Ovary (tissue), 9 donors: ENCODE data around the gene STARD7. TPM values are rescaled to one million over a fixed set of nuclear protein-coding genes. Genes with fewer than 3 reads are reported as not detected.

Experiments used
- DNase-seq, 5 donors: peaks; one replicate each; pipeline ENCODE4 v3.0.0-alpha.2; 2019 to 2020
- H3K27ac ChIP-seq, 2 donors: fragments of 200-600 bp; one replicate each; pipeline versions ENCODE4 v1.5.1 to v1.8.0; 2019 to 2022
- H3K27me3 ChIP-seq: fragments of 200-600 bp; one replicate; pipeline ENCODE4 v1.8.0; 2022
- H3K36me3 ChIP-seq: fragments of 200-600 bp; sonication (generic); one replicate; pipeline ENCODE4 v1.5.1; 2019
- H3K4me1 ChIP-seq: one replicate; pipeline ENCODE4 v1.8.1; 2013; ENCODE audit warnings: mild to moderate bottlenecking, moderate library complexity; ENCODE audit not compliant: insufficient read depth
- H3K4me3 ChIP-seq: fragments of 200-600 bp; sonication (generic); one replicate; pipeline ENCODE4 v1.5.1; 2017
- H3K9me3 ChIP-seq, 2 donors: fragments of 200-600 bp in 1 of 2; sonication (generic) in 1 of 2; one replicate each; pipeline versions ENCODE4 v1.5.1 to v1.8.1; 2013 to 2019; ENCODE audit warnings: mild to moderate bottlenecking in 1 of 2, moderate library complexity in 1 of 2
- EP300 ChIP-seq: sonication (generic); formaldehyde crosslinking; IDR thresholded peaks from one replicate; pipeline ENCODE4 v1.6.1; 2017; ENCODE audit warnings: antibody characterized with exemption
- POLR2A ChIP-seq: fragments of 450-650 bp; IDR thresholded peaks from one replicate; pipeline ENCODE4 v1.6.1; 2017; ENCODE audit warnings: antibody characterized with exemption, mild to moderate bottlenecking, moderate library complexity
- whole genome bisulfite sequencing, 3 donors: extraction: QIAGEN DNeasy Blood & Tissue Kit in 1 of 3; methylation state at CpG; one replicate each; pipeline versions ENCODE4 v1.1.5 to v1.1.7; 2013 to 2017; 5-methylcytosine and 5-hydroxymethylcytosine counted together
- intact Hi-C, 4 donors: fragments of 100-400 bp; cut with DNase I; formaldehyde crosslinking; loops; one replicate each; pipeline versions ENCODE4 v1.11.0 to v1.15.1; 2022 to 2023
- polyA plus RNA-seq, 2 donors: library from polyadenylated mRNA; stranded (reverse); fragments of 200-250 nt in 1 of 2; fragments of 350-450 nt in 1 of 2; fragmentation: Illumina TruSeq in 1 of 2; extraction: RNeasy Lipid Tissue Mini Kit (QIAGEN cat#74804) in 1 of 2; gene quantifications; one replicate each; pipeline ENCODE4 v1.2.3, GENCODE V29; 2013 to 2014
- total RNA-seq, 7 donors: library from RNA; depleted of rRNA in 2 of 7; stranded (reverse); fragments of >200 nt in 2 of 7; fragmentation: NEBNext Ultra II Directional in 3 of 7; extraction: Animal tissue kit (Norgen Biotek cat#: 25700) in 3 of 7; gene quantifications; one replicate each; pipeline versions ENCODE4 v1.1.0 to v1.2.4, GENCODE V29; 2016 to 2023
- TF ChIP-seq, protein P1 (sequence below), 3 donors: fragments of 450-650 bp in 2 of 3; fragments of 200-600 bp in 1 of 3; IDR thresholded peaks; one replicate each; pipeline versions ENCODE4 v1.5.1 to v1.8.0; 2016 to 2022; ENCODE audit warnings: antibody characterized with exemption in 3 of 3, mild to moderate bottlenecking in 1 of 3
- donor health status: DM: no; HTN: no; CAD: no; lungs with moderate emphysema.
- donor health status: DM: no; HTN: no; CAD: no.
- donor health status: Bipolar disorder and iron deficiency.
- donor health status: DM: yes; HTN: yes; CAD: no.
- donor health status: DM: no; HTN: no; CAD: no.
- donor health status: DM: yes; HTN: yes; CAD: no.

Gene STARD7
- total and polyA plus RNA-seq, 9 donors, result 32.7 to 90.9 (median 73.8) TPM

DNA sequence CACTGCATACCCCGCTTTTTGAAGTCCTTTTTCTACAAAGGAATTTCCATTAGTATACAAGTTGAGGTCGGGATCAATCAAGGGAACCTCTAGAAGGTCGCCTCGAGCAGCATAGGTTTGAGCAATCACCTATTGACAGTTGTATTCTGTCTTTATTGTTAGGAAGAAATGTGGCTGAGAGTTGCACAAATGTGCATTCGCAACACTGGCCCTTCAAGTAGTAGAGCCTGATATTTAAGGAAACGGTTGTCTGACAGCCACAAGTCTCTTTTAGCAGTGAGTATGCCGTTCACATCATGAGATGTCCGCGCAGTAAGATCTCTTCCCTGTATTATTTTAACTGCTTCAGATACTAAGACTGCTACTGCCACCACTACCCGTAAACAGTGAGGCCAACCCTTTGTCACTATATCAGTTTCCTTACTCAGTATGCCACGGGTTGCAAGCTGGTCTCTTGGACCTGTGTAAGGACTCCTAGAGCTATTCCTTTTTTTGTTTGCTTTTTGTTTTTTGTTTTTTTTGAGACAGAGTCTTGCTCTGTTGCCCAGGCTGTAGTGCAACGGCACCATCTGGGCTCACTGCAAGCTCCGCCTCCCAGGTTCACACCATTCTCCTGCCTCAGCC, 10.0 kb upstream of the STARD7 start:
- TF ChIP-seq, protein P1, sequence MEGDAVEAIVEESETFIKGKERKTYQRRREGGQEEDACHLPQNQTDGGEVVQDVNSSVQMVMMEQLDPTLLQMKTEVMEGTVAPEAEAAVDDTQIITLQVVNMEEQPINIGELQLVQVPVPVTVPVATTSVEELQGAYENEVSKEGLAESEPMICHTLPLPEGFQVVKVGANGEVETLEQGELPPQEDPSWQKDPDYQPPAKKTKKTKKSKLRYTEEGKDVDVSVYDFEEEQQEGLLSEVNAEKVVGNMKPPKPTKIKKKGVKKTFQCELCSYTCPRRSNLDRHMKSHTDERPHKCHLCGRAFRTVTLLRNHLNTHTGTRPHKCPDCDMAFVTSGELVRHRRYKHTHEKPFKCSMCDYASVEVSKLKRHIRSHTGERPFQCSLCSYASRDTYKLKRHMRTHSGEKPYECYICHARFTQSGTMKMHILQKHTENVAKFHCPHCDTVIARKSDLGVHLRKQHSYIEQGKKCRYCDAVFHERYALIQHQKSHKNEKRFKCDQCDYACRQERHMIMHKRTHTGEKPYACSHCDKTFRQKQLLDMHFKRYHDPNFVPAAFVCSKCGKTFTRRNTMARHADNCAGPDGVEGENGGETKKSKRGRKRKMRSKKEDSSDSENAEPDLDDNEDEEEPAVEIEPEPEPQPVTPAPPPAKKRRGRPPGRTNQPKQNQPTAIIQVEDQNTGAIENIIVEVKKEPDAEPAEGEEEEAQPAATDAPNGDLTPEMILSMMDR (IDR thresholded peaks at IDR 0.05), result no peak
- no peak for TF ChIP-seq POLR2A
- TF ChIP-seq EP300, result no peak
- no peaks in the 10 kb centered on the region for H3K27me3 ChIP-seq
- intact Hi-C loops, result no loop called here

DNA sequence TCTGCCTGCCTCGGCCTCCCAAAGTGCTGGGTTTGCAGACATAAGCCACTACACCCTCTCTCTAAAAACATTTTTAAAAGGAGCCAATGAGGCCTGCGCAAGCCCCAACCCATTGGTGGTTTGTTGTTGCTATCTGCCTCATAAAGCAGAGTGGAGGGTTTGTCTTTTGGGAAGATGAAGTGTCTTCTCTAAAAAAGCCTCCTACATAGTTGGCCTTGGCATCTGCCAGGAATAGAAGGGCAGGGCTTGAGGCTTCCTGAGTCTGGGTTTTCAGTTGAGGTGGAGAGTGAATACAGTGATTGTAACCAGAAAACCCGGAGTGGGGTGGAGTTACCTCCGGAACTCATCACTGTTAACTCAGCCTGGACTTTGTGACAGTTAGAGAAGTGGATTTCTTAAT, 5.9 kb upstream of the STARD7 start:
- TF ChIP-seq, protein P1 (IDR thresholded peaks at IDR 0.05), result no peak
- TF ChIP-seq POLR2A (no peak), EP300 (no peak)
- 88 to 89% (median 88%) methylated on average over 4 of the region's 4 CpGs for WGBS, 3 donors
- intact Hi-C loops, result no loop called here

More for the DNA sequence above, 10.0 kb upstream of the STARD7 start:
- H3K4me1 ChIP-seq, result no peaks in the 10 kb centered on the region
- DNase-seq, result no peak
- WGBS, 3 donors, result 90 to 97% (median 95%) methylated on average over 13 of the region's 13 CpGs
- no peak overlapping the region for H3K4me3 ChIP-seq
- H3K36me3 ChIP-seq, result no peaks in the 10 kb centered on the region
- no peak overlapping the region for H3K27ac ChIP-seq
- H3K9me3 ChIP-seq, result no peaks in the 10 kb centered on the region

DNA sequence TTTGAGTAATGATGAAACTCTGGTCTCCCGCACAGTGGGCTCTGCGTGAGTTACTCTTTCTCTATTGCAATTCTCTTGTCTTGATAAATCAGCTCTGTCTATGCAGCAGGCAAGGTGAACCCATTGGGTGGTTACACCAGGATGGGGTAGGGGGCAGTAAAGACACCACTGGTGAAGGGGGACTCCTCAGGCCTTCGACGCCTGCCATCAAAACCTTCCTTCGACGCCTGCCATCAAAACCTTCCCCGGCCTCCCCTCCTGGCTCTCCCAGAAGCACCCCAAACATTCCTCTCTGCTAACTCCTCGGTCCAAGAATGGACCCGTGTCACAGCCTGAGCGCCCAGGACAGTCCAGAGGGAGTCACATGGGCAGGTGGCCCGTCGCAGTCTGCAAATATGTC, 4.8 kb upstream of the STARD7 start:
- Histone ChIP-seq H3K4me1 (peaks cover 4% of the 10 kb centered on the region), H3K4me3 (no peak overlapping the region), H3K27me3 (no peaks in the 10 kb centered on the region), H3K9me3 (no peaks in the 10 kb centered on the region), H3K27ac (no peak overlapping the region), H3K36me3 (no peaks in the 10 kb centered on the region)
- TF ChIP-seq EP300 (no peak), POLR2A (no peak)
- TF ChIP-seq, protein P1 (IDR thresholded peaks at IDR 0.05), result no peak
- intact Hi-C loops, result no loop called here
- WGBS, 3 donors, result 92 to 96% (median 95%) methylated on average over 12 of the region's 12 CpGs
- DNase-seq, result no peak

More for the DNA sequence above, 5.9 kb upstream of the STARD7 start:
- Histone ChIP-seq H3K9me3 (no peaks in the 10 kb centered on the region), H3K36me3 (no peaks in the 10 kb centered on the region), H3K27me3 (no peaks in the 10 kb centered on the region), H3K4me1 (peaks cover under 1% of the 10 kb centered on the region), H3K4me3 (no peak overlapping the region), H3K27ac (no peak overlapping the region)
- DNase-seq, result no peak

DNA sequence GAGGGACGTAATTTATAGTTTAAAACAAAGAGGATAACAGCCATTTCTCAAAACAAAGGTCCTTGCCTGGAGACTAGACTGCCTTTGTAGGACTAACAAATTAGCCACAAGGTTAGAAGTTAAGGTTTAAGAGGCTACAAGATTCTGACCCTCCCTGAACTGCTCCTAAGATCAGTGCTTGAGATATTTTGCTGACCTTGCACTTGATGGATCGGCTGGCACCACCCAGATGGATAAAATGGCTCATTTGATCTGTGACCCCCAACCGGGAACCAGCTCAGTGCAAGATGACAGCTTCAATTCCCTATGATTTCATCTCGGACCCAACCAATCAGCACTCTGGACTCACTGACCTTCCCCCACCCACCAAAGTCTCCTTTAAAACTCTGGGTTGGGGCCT, 3.7 kb upstream of the STARD7 start:
- WGBS, 3 donors, result 82 to 86% (median 82%) methylated on average over 4 of the region's 4 CpGs
- H3K9me3 ChIP-seq, result no peaks in the 10 kb centered on the region
- no peaks in the 10 kb centered on the region for H3K36me3 ChIP-seq
- no peak overlapping the region for H3K27ac ChIP-seq
- intact Hi-C loops, result no loop called here
- H3K4me3 ChIP-seq, result no peak overlapping the region
- no peak for DNase-seq
- H3K4me1 ChIP-seq, result peaks cover 4% of the 10 kb centered on the region
- H3K27me3 ChIP-seq, result no peaks in the 10 kb centered on the region
- TF ChIP-seq POLR2A (no peak), EP300 (no peak)
- TF ChIP-seq, protein P1 (IDR thresholded peaks at IDR 0.05), result no peak
